Ishikawa (cell line): Measurements from ENCODE around the gene MACROD2.

Source experiments
- CEBPB ChIP-seq: IDR thresholded peaks from 2 replicates; pipeline ENCODE4 v1.6.1; 2012
- CREB1 ChIP-seq: IDR thresholded peaks from 2 replicates; pipeline ENCODE4 v1.6.1; 2012; ENCODE audit warnings: low read depth
- EGR1 ChIP-seq: IDR thresholded peaks from 2 replicates; pipeline ENCODE4 v1.6.1; 2012
- EP300 ChIP-seq: IDR thresholded peaks from 2 replicates; pipeline ENCODE4 v1.6.1; 2012; ENCODE audit warnings: borderline replicate concordance
- FOXM1 ChIP-seq: IDR thresholded peaks from 2 replicates; pipeline ENCODE4 v1.6.1; 2012; ENCODE audit warnings: low read depth, borderline replicate concordance
- MAX ChIP-seq: IDR thresholded peaks from 2 replicates; pipeline ENCODE4 v1.6.1; 2012
- NFIC ChIP-seq: IDR thresholded peaks from 2 replicates; pipeline ENCODE4 v1.6.1; 2012
- RAD21 ChIP-seq: IDR thresholded peaks from 2 replicates; pipeline ENCODE4 v1.6.1; 2012; ENCODE audit warnings: low read depth
- TAF1 ChIP-seq: IDR thresholded peaks from 2 replicates; pipeline ENCODE4 v1.6.1; 2012; ENCODE audit warnings: low read depth, mild to moderate bottlenecking
- TCF12 ChIP-seq: IDR thresholded peaks from 2 replicates; pipeline ENCODE4 v1.6.1; 2012; ENCODE audit warnings: low read depth
- TEAD4 ChIP-seq: IDR thresholded peaks from 2 replicates; pipeline ENCODE4 v1.6.1; 2012
- YY1 ChIP-seq: IDR thresholded peaks from 2 replicates; pipeline ENCODE4 v1.6.1; 2012; ENCODE audit warnings: low read depth
- ZBTB7A ChIP-seq: IDR thresholded peaks from 2 replicates; pipeline ENCODE4 v1.6.1; 2012; ENCODE audit warnings: low read depth
- TF ChIP-seq, protein P1 (sequence below): IDR thresholded peaks from 2 replicates; pipeline ENCODE4 v1.6.1; 2012; ENCODE audit warnings: low read depth, mild to moderate bottlenecking
- TF ChIP-seq, protein P2 (sequence below): IDR thresholded peaks from 2 replicates; pipeline ENCODE4 v1.6.1; 2012

Gene MACROD2

GRCh38 chr20:15726416-15726815, 1731.1 kb downstream of the MACROD2 start:
- TF ChIP-seq RAD21 (no peak), EP300 (no peak), MAX (no peak), TCF12 (no peak), NFIC (no peak), CREB1 (no peak), YY1 (no peak), EGR1 (no peak), TEAD4 (no peak), FOXM1 (no peak), TAF1 (no peak), ZBTB7A (no peak), CEBPB (no peak)
- TF ChIP-seq, protein P1, sequence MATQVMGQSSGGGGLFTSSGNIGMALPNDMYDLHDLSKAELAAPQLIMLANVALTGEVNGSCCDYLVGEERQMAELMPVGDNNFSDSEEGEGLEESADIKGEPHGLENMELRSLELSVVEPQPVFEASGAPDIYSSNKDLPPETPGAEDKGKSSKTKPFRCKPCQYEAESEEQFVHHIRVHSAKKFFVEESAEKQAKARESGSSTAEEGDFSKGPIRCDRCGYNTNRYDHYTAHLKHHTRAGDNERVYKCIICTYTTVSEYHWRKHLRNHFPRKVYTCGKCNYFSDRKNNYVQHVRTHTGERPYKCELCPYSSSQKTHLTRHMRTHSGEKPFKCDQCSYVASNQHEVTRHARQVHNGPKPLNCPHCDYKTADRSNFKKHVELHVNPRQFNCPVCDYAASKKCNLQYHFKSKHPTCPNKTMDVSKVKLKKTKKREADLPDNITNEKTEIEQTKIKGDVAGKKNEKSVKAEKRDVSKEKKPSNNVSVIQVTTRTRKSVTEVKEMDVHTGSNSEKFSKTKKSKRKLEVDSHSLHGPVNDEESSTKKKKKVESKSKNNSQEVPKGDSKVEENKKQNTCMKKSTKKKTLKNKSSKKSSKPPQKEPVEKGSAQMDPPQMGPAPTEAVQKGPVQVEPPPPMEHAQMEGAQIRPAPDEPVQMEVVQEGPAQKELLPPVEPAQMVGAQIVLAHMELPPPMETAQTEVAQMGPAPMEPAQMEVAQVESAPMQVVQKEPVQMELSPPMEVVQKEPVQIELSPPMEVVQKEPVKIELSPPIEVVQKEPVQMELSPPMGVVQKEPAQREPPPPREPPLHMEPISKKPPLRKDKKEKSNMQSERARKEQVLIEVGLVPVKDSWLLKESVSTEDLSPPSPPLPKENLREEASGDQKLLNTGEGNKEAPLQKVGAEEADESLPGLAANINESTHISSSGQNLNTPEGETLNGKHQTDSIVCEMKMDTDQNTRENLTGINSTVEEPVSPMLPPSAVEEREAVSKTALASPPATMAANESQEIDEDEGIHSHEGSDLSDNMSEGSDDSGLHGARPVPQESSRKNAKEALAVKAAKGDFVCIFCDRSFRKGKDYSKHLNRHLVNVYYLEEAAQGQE, result no peak
- TF ChIP-seq, protein P2, sequence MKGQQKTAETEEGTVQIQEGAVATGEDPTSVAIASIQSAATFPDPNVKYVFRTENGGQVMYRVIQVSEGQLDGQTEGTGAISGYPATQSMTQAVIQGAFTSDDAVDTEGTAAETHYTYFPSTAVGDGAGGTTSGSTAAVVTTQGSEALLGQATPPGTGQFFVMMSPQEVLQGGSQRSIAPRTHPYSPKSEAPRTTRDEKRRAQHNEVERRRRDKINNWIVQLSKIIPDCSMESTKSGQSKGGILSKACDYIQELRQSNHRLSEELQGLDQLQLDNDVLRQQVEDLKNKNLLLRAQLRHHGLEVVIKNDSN, result no peak

DNA sequence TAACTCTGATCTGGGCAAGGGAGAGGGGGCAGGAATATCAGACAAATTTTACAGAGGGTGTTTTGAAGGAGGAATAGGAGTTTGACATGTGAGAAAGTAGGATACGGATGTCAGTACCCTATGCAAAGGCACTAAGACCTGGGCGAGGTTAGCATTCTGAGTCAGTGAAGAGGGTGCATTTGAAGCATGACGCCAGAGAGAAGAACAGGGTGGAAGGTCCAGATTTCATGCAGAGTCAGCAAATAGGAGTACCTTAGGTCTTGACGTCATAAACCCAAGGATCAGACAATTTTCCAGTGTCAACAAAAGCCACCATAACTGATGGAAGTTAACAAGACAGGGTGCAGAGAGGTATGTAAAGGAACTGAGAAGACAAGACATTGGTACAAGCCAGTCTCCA, 1738.7 kb downstream of the MACROD2 start:
- TF ChIP-seq TCF12 (no peak), TEAD4 (no peak), FOXM1 (no peak), MAX (no peak), NFIC (no peak), YY1 (no peak), EGR1 (no peak)
- TF ChIP-seq, protein P2, result no peak

DNA sequence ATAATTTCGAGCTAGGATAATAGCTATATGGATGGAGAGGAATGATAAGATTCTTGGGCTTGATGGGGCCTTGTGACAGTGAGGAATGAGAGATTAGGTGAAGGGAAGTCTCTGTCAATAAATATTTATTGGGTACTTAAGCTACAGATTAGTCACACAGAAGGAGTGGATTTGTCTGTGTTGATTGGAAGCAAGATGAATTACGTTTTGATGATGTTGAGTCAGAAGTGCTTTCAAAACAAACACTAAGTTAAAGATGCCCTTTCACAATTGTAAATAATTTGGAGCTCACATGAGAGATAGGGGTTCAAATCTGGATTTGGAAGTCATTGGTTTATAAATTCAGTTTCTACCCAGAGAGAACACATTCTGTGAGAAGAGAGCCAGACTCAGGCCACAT, 1743.7 kb downstream of the MACROD2 start:
- TF ChIP-seq TAF1, result no peak
- TF ChIP-seq ZBTB7A, result no peak
- TF ChIP-seq TEAD4, result no peak
- no peak for TF ChIP-seq YY1
- TF ChIP-seq EGR1, result no peak
- no peak for TF ChIP-seq CREB1
- no peak for TF ChIP-seq MAX
- TF ChIP-seq RAD21, result no peak
- TF ChIP-seq FOXM1, result no peak
- no peak for TF ChIP-seq EP300
- no peak for TF ChIP-seq CEBPB
- TF ChIP-seq TCF12, result no peak
- TF ChIP-seq, protein P2, result no peak
- TF ChIP-seq, protein P1, result no peak

GRCh38 chr20:15740046-15740775, 1744.9 kb downstream of the MACROD2 start:
- TF ChIP-seq YY1 (no peak), NFIC (no peak), CREB1 (no peak), FOXM1 (no peak), MAX (no peak), TEAD4 (no peak), CEBPB (no peak), TAF1 (no peak), ZBTB7A (no peak), TCF12 (no peak), EP300 (no peak)
- TF ChIP-seq, protein P1, result no peak
